ENCODE data around the gene SLC24A2. TPM values are rescaled to one million over a fixed set of nuclear protein-coding genes. Genes with fewer than 3 reads are reported as not detected.
"Not testable (repeated sequence)": the region's sequence is repeated elsewhere in the genome, so short reads cannot be mapped to it uniquely, and the experiment has no call there.

Gene SLC24A2
- not detected in 2 replicates for total RNA-seq

GRCh38 chr9:19788614-19789271, at the start of gene SLC24A2:
Gene SLC24A2 (minus strand): TSS chr9:19789037.
- Mint-ChIP-seq H3K27ac (no peak within 1 kb of the TSS), H3K27me3 (peaks cover 61% of the 10 kb centered on the region), H3K4me3 (no peak within 1 kb of the TSS), H3K36me3 (ENCODE audit: low read depth) (no peaks in the 10 kb centered on the region), H3K9me3 (no peaks in the 10 kb centered on the region), H3K4me1 (no peaks in the 10 kb centered on the region)
- intact Hi-C loops (cut with micrococcal nuclease): no loop called here
- DNase-seq: peak; percentile 36

GRCh38 chr9:19833331-19833730, 44.5 kb upstream of the SLC24A2 start:
- H3K9me3 Mint-ChIP-seq; H3K27me3 Mint-ChIP-seq; H3K36me3 Mint-ChIP-seq (ENCODE audit: low read depth): not testable (repeated sequence)

GRCh38 chr9:19830796-19831195, 42.0 kb upstream of the SLC24A2 start:
- no peaks in the 10 kb centered on the region for H3K36me3 Mint-ChIP-seq (ENCODE audit: low read depth)
- intact Hi-C loops (cut with micrococcal nuclease): no loop called here
- H3K9me3 Mint-ChIP-seq: no peaks in the 10 kb centered on the region
- no peak overlapping the region for H3K27ac Mint-ChIP-seq
- no peak for DNase-seq
- no peaks in the 10 kb centered on the region for H3K4me1 Mint-ChIP-seq
- no peaks in the 10 kb centered on the region for H3K27me3 Mint-ChIP-seq
- H3K4me3 Mint-ChIP-seq: no peak overlapping the region

More at GRCh38 chr9:19833331-19833730, 44.5 kb upstream of the SLC24A2 start:
- H3K4me1 Mint-ChIP-seq; DNase-seq; H3K27ac Mint-ChIP-seq; intact Hi-C loops (cut with micrococcal nuclease); H3K4me3 Mint-ChIP-seq: not testable (repeated sequence)

DNA sequence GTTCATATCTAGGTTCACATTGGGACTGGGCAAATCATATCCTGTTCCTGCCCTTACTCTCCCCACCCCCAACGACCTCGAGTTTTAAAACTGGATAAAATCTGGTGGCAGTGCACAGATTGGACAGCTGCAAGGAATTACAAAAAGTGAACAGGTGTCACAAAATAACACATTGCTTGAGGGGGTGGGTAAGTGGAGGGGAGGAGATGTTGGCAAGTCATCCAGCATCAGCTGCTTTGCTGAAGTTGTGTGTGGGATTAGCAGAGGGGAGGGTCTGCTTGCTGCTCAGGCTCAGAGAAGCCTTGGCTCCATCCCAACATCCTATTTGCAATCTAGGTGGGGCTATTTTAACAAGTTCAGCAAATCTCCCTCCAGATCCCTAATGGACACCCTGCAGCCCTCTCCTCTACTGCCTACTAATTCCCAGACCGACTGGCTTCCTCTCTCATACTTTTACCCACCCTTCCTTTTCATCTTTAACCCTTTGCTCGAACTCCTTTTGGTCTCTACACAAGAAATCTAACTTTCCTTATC, 39.8 kb upstream of the SLC24A2 start:
- no peak overlapping the region for H3K4me3 Mint-ChIP-seq
- DNase-seq: no peak
- no peaks in the 10 kb centered on the region for H3K27me3 Mint-ChIP-seq
- H3K36me3 Mint-ChIP-seq (ENCODE audit: low read depth): no peaks in the 10 kb centered on the region
- intact Hi-C loops (cut with micrococcal nuclease): no loop called here
- no peaks in the 10 kb centered on the region for H3K9me3 Mint-ChIP-seq
- no peaks in the 10 kb centered on the region for H3K4me1 Mint-ChIP-seq
- no peak overlapping the region for H3K27ac Mint-ChIP-seq

DNA sequence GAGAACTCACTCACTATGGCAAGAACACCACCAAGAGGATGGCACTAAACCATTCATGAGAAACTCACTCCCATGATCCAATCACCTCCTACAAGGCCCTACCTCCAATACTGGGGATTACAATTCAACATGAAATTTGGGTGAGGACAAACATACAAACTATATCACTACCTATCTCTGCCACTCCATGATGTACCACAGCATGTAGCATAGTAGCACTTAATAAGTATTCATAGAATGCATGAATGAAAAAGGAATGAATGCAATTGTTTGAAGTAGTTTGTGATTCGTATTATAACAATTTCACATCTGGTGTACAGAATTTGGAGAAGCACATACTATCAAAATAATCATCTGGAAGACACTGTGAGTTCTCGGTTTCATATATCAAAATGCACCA, 27.9 kb upstream of the SLC24A2 start:
- Mint-ChIP-seq H3K4me3 (no peak overlapping the region), H3K27me3 (peaks cover 6% of the 10 kb centered on the region), H3K27ac (no peak overlapping the region), H3K4me1 (no peaks in the 10 kb centered on the region), H3K9me3 (peaks cover 29% of the 10 kb centered on the region), H3K36me3 (ENCODE audit: low read depth) (no peaks in the 10 kb centered on the region)
- intact Hi-C loops (cut with micrococcal nuclease): no loop called here
- no peak for DNase-seq

- no peaks in the 10 kb centered on the region for H3K4me1 Mint-ChIP-seq
- DNase-seq: no peak
- H3K9me3 Mint-ChIP-seq: peaks cover 14% of the 10 kb centered on the region
- H3K27me3 Mint-ChIP-seq: peaks cover 10% of the 10 kb centered on the region
- no peaks in the 10 kb centered on the region for H3K36me3 Mint-ChIP-seq (ENCODE audit: low read depth)
- intact Hi-C loops (cut with micrococcal nuclease): no loop called here
- H3K27ac Mint-ChIP-seq: no peak overlapping the region
- no peak overlapping the region for H3K4me3 Mint-ChIP-seq
These were observed 23.4 kb upstream of the SLC24A2 start for GRCh38 chr9:19812194-19812593.

DNA sequence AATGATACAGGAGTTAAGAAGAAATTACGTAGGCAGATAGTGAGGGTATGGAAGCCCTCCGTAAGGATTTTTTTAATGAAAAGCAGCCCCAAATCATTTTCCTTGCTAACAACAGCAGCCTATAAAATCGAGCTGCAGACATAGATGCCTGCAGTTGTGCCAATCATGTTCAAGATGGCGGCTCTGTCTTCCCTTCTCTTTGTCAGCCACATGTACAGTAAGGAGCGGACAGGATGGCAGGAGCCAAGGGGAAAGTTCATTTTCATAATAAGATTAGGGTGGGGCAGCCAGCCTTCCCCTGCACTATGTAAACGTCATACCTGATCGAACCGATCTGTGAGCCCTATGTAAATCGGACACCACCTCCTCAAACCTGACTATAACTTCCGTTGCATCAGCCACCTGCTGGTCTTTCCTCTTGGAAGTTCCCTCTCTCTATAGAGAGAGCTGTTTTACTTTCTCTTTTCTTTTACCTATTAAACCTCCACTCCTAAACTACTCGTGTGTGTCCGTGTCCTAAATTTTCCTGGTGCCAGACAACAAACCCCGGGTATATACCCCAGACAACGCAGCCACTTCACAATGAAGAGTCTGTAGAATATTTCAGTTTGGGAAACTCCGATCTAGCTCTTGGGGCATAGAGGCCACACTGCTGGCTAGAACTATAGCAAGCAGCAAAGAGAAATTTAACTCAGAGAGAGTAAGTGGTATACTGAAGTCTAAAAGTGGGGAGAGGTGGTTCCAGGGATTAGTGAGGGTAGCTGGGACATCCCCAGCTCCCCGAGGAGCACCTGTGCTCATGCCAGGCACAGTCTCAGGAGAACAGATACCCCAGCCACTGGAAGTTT, 20.8 kb upstream of the SLC24A2 start:
- Mint-ChIP-seq H3K27ac (no peak overlapping the region), H3K4me3 (no peak overlapping the region), H3K4me1 (no peaks in the 10 kb centered on the region), H3K36me3 (ENCODE audit: low read depth) (no peaks in the 10 kb centered on the region), H3K9me3 (no peaks in the 10 kb centered on the region), H3K27me3 (peaks cover 9% of the 10 kb centered on the region)
- no peak for DNase-seq
- intact Hi-C loops (cut with micrococcal nuclease): no loop called here

DNA sequence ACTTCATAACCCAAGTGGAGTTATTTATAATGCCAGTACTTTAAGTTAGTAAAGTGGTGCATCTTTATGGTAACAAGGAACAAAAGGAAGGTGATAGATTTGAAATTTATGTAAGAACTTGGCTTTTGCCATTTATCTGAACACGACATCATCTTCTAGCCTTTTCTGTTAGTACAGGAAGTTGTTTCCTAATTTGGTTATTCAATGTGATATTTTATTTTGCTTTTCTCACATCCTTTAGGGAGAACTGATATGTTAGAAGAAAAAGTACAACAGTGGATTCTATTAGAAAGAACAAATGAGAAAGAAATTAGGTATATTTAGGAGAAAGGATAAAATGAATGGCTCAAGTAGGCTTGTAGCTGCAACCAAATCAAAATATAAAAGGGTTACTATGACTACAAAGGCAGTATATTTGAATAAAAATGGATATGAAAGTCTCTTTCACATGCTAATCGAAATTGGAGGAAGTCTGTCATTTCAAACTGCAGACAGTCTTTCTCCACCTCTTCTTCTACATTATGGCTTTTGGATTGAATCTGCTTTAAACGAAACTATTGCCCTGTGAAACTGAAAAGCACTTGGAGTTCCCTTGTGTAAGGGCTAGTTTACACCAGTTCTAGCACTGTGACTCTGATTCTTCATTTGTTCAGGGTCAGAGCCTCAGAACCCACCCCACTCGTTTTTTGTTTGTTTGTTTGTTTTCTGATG, 18.5 kb upstream of the SLC24A2 start:
- DNase-seq: no peak
- H3K27ac Mint-ChIP-seq: no peak overlapping the region
- H3K4me3 Mint-ChIP-seq: no peak overlapping the region
- no peaks in the 10 kb centered on the region for H3K36me3 Mint-ChIP-seq (ENCODE audit: low read depth)
- intact Hi-C loops (cut with micrococcal nuclease): no loop called here
- H3K4me1 Mint-ChIP-seq: no peaks in the 10 kb centered on the region
- peaks cover 9% of the 10 kb centered on the region for H3K27me3 Mint-ChIP-seq
- H3K9me3 Mint-ChIP-seq: no peaks in the 10 kb centered on the region

GRCh38 chr9:19804431-19804830, 15.6 kb upstream of the SLC24A2 start:
- Mint-ChIP-seq H3K27me3 (peaks cover 15% of the 10 kb centered on the region), H3K4me1 (no peaks in the 10 kb centered on the region), H3K27ac (no peak overlapping the region), H3K9me3 (no peaks in the 10 kb centered on the region), H3K36me3 (ENCODE audit: low read depth) (no peaks in the 10 kb centered on the region), H3K4me3 (no peak overlapping the region)
- intact Hi-C loops (cut with micrococcal nuclease): no loop called here
- no peak for DNase-seq

DNA sequence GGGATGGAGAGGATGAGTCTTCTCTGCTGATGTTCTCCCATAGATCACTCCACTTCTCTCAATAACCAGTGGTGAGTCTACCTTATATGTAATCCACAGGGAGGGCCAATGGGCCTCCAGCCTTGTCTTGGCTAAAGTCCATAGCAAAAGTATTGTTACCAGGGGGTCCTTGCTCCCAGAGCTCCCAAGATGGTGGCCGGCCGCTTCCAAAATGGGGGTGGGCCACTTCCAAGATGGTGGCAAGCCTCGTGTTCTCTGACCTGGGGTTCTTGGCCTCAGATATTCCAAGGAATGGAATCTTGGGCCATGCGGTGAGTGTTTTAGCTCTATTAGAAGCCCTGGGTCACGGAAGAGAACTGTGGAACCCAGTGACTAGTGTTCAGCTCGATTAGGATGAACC, 12.0 kb upstream of the SLC24A2 start:
- Mint-ChIP-seq H3K36me3 (ENCODE audit: low read depth) (no peaks in the 10 kb centered on the region), H3K27ac (no peak overlapping the region), H3K4me3 (no peak overlapping the region), H3K4me1 (no peaks in the 10 kb centered on the region), H3K9me3 (no peaks in the 10 kb centered on the region), H3K27me3 (peaks cover 16% of the 10 kb centered on the region)
- DNase-seq: no peak
- intact Hi-C loops (cut with micrococcal nuclease): no loop called here

GRCh38 chr9:19799784-19800183, 10.9 kb upstream of the SLC24A2 start:
- no peak for DNase-seq
- Mint-ChIP-seq H3K9me3 (peaks cover 3% of the 10 kb centered on the region), H3K27me3 (peaks cover 18% of the 10 kb centered on the region), H3K4me1 (no peaks in the 10 kb centered on the region), H3K36me3 (ENCODE audit: low read depth) (no peaks in the 10 kb centered on the region), H3K4me3 (no peak overlapping the region), H3K27ac (no peak overlapping the region)
- intact Hi-C loops (cut with micrococcal nuclease): no loop called here

DNA sequence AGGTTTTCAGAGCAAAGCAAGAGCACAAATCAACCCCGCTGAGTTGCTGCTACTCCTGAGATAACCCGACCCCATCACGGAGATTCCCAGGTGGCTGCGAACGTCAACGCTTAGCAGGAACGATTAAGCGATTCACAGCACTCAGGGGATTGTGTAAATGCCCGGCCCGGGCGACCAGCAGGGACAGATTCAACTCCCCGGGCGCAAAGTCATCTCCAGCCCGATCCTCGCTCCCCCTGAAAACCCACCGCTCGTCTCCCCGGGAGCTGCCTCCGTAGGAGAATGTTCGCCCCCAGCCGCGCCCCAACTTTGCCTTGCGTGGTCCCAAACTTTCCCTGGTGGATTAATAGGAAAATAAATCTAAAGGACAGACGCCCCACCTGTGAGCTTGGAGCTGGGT, 685 bp downstream of the SLC24A2 start:
- no peak overlapping the region for H3K4me3 Mint-ChIP-seq
- H3K27ac Mint-ChIP-seq: no peak overlapping the region
- no peaks in the 10 kb centered on the region for H3K4me1 Mint-ChIP-seq
- no peaks in the 10 kb centered on the region for H3K36me3 Mint-ChIP-seq (ENCODE audit: low read depth)
- intact Hi-C loops (cut with micrococcal nuclease): no loop called here
- peaks cover 62% of the 10 kb centered on the region for H3K27me3 Mint-ChIP-seq
- peak; percentile 45 for DNase-seq
- no peaks in the 10 kb centered on the region for H3K9me3 Mint-ChIP-seq

DNA sequence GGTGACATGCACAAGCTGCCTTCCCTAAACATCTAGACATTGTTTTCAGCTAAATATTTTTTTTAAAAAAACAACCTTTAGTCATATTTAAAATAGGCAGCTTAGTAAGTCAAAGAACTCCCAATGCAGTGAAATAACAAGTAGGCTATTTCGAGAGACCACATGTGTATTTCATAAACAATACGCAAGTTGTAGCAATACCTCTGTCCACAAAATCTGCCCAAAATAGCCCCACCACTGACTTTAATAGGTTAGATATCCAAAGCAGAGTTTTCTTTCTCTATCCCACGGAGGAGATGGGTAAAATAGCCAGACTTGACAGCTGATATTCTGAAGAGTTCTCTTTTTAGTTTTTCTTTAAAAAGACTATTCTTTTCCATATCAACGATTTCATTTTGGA, 1.2 kb downstream of the SLC24A2 start:
- no peak overlapping the region for H3K27ac Mint-ChIP-seq
- H3K4me3 Mint-ChIP-seq: no peak overlapping the region
- H3K4me1 Mint-ChIP-seq: no peaks in the 10 kb centered on the region
- intact Hi-C loops (cut with micrococcal nuclease): no loop called here
- H3K27me3 Mint-ChIP-seq: peaks cover 60% of the 10 kb centered on the region
- DNase-seq: peak; percentile 9
- no peaks in the 10 kb centered on the region for H3K36me3 Mint-ChIP-seq (ENCODE audit: low read depth)
- H3K9me3 Mint-ChIP-seq: no peaks in the 10 kb centered on the region

- Mint-ChIP-seq H3K27me3 (peaks cover 55% of the 10 kb centered on the region), H3K36me3 (ENCODE audit: low read depth) (no peaks in the 10 kb centered on the region), H3K27ac (no peak overlapping the region), H3K4me3 (no peak overlapping the region), H3K9me3 (no peaks in the 10 kb centered on the region), H3K4me1 (no peaks in the 10 kb centered on the region)
- intact Hi-C loops (cut with micrococcal nuclease): no loop called here
- DNase-seq: no peak
These were observed 3.6 kb downstream of the SLC24A2 start for GRCh38 chr9:19785230-19785629.
